NCI-H82 treated with DMSO at 0.1 percent for 48 hours (cell line): Measurements from ENCODE around the gene TNS2.

Source experiments
- DNase-seq: peaks from one replicate; lab custom pipeline; 2025; ENCODE audit not compliant: unreplicated experiment; lab: John Stamatoyannopoulos, UW

The TNS2 gene

DNA sequence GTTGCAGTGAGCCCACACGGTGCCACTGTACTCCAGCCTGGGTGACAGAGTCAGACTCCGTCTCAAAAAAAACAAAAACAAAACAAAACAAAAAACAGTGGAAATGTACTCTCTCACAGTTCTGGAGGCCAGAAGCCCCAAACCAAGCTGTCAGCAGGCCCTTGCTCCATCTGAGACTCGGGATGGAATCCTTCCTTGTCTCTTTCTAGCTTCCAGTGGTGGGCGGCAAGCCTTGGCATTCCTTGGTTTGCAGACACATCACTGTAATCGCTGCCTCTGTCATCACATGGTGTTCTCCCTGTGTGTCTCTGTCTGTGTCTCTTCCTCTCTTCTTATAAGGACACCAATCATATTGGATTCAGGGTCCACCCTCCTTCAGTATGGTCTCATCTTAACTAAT, 6.4 kb downstream of the TNS2 start:
- DNase-seq, result no peak

DNA sequence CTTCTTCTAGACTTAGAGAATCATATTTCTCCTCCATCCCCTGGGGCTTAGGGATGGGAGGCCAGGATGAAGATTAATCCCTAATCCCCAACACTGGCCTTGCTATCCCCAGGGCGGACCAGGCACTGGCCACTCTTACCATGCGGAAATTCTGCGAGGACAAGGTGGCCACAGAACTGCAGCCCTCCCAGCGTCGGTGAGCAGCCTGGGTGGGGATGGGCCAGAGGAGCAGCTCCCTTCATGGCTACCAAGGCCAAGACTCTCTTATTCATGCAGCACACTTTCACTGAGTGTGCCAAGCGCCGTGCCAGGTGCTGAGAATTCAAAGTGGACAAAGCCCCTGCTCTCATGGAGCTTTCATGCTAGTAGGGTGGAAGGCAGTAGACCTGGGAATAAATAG, 7.0 kb downstream of the TNS2 start:
- DNase-seq, result no peak

DNA sequence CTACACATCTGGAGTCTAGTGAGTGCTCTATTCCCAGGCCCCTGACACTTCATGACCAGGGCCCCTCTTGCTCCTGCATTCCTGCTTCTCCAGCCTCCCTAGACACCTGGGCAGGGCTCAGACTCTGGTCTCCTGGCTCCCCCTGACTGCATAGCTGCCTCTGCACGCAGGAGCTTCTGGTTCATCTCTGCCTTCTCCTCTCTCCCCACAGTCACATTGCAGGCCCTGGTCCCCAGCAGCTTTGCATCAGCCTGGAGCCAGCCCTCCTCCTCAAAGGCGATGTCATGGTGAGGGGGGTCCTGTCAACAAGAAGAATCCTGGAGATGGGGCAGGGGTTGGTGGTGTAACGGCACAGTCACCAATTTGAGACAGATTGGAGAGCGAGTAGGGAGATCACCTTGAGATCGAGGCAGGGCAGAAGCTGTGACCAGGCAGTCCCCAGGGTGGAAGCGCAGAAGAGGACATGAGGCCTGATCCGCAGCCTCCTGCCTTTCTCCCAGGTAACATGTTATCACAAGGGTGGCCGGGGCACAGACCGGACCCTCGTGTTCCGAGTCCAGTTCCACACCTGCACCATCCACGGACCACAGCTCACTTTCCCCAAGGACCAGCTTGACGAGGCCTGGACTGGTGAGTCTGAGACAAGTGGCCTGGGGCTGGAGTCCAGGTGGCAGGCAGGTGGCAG, 8.1 kb downstream of the TNS2 start:
- no peak for DNase-seq

DNA sequence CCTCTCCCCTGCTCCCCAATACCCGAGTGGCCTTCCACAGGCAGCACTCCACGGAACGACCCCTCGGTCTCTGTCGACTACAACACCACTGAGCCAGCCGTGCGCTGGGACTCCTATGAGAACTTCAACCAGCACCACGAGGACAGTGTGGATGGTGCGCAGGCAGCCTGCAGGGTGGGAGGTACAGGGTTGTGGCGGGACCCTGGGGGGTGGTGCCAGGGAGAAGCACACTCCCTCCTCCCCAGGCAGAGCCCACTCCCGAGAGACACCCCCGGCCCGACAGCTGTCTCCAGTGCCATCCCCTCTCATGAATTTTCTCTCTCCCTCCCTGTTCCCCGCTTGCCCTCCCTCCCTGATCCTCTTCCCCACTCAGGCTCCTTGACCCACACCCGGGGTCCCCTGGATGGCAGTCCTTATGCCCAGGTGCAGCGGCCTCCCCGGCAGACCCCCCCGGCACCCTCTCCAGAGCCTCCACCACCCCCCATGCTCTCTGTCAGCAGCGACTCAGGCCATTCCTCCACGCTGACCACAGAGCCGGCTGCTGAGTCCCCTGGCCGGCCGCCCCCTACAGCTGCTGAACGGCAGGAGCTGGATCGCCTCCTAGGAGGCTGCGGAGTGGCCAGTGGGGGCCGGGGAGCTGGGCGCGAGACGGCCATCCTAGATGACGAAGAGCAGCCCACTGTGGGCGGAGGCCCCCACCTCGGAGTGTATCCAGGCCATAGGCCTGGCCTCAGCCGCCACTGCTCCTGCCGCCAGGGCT, 9.0 kb downstream of the TNS2 start:
- no peak for DNase-seq

DNA sequence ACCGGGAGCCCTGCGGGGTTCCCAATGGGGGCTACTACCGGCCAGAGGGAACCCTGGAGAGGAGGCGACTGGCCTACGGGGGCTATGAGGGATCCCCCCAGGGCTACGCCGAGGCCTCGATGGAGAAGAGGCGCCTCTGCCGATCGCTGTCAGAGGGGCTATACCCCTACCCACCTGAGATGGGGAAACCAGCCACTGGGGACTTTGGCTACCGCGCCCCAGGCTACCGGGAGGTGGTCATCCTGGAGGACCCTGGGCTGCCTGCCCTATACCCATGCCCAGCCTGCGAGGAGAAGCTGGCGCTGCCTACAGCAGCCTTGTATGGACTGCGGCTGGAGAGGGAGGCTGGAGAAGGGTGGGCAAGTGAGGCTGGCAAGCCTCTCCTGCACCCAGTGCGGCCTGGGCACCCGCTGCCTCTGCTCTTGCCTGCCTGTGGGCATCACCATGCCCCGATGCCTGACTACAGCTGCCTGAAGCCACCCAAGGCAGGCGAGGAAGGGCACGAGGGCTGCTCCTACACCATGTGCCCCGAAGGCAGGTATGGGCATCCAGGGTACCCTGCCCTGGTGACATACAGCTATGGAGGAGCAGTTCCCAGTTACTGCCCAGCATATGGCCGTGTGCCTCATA, 9.7 kb downstream of the TNS2 start:
- no peak for DNase-seq

DNA sequence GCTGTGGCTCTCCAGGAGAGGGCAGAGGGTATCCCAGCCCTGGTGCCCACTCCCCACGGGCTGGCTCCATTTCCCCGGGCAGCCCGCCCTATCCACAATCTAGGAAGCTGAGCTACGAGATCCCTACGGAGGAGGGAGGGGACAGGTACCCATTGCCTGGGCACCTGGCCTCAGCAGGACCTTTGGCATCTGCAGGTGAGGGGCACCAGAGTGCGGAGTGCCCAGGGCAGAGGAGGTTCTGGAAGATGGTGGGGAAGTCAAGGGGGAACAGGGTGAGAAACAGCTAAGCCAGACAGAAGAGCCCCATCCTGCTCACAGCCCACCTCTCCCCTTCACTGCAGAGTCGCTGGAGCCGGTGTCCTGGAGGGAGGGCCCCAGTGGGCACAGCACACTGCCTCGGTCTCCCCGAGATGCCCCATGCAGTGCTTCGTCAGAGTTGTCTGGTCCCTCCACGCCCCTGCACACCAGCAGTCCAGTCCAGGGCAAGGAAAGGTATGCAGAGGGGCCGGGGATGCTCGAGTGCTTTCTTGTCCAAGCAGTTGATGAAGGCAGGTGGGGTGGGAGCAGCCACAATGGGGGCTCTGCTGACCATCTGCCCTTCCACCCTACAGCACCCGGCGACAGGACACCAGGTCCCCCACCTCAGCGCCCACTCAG, 10.3 kb downstream of the TNS2 start:
- no peak for DNase-seq

DNA sequence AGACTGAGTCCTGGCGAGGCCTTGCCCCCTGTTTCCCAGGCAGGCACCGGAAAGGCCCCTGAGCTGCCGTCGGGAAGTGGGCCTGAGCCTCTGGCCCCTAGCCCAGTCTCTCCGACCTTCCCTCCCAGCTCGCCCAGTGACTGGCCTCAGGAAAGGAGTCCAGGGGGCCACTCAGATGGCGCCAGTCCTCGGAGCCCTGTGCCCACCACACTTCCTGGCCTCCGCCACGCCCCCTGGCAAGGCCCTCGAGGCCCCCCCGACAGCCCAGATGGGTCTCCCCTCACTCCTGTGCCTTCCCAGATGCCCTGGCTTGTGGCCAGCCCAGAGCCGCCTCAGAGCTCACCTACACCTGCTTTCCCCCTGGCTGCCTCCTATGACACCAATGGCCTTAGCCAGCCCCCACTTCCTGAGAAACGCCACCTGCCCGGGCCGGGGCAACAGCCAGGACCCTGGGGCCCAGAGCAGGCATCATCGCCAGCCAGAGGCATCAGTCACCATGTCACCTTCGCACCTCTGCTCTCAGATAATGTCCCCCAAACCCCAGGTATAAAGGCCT, 10.9 kb downstream of the TNS2 start:
- no peak for DNase-seq

DNA sequence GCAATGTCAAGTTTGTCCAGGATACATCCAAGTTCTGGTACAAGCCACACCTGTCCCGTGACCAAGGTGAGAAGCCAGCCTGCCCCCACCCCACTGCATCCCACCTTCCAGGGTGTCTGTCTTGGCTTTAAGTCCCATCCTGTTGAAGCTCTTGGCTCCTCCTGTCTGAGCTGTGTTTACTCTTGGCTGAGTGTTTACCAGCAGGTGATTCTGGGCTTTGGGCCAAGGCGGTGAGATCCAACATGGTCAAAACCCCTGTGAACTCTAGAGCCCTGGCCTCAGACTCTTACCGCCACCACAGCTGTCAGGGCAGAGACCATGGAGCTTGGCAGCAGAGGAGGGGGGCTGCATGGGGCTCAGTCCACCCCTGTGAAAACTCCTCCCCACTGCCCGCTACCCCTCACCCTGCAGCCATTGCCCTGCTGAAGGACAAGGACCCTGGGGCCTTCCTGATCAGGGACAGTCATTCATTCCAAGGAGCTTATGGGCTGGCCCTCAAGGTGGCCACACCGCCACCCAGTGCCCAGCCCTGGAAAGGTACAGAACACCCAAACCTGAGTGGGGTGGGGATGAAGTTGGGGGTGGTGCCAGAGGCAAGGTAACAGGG, 11.6 kb downstream of the TNS2 start:
- DNase-seq, result peak; percentile 12

DNA sequence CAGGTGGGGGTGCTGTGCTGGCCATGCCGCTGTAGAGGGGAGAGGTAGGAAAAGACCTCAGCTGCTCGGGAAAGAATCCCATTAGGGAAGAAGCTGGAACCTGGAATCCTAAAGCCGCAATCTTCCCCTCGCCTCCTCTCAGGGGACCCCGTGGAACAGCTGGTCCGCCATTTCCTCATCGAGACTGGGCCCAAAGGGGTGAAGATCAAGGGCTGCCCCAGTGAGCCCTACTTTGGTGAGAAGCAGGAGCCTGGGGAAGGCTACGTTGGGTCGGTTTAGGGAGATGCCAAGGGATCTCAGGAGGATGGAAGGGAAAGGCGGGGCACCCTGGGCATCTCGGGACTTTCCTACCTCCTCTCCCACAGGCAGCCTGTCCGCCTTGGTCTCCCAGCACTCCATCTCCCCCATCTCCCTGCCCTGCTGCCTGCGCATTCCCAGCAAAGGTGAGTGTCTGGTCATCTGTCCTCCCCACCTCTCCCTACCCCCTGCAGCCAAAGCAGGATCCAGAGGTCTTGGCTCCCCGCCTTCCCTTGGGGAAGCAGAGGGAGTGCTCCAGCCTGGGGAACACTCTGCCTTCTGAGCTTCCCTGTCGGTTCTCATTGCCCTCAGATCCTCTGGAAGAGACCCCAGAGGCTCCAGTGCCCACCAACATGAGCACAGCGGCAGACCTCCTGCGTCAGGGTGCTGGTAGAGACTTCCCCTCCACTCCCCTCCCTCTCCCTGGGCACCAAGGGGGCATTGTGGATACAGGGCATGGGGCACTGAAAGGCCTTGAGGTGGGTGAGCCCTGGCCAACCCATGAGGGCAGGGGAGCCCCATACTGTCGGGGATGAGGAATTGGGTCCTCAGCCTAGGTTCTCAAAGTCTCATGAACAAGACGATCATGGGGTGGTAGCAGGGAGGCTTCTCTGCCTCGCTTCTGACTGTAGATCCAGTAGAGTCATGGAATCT, 12.4 kb downstream of the TNS2 start:
- no peak for DNase-seq

DNA sequence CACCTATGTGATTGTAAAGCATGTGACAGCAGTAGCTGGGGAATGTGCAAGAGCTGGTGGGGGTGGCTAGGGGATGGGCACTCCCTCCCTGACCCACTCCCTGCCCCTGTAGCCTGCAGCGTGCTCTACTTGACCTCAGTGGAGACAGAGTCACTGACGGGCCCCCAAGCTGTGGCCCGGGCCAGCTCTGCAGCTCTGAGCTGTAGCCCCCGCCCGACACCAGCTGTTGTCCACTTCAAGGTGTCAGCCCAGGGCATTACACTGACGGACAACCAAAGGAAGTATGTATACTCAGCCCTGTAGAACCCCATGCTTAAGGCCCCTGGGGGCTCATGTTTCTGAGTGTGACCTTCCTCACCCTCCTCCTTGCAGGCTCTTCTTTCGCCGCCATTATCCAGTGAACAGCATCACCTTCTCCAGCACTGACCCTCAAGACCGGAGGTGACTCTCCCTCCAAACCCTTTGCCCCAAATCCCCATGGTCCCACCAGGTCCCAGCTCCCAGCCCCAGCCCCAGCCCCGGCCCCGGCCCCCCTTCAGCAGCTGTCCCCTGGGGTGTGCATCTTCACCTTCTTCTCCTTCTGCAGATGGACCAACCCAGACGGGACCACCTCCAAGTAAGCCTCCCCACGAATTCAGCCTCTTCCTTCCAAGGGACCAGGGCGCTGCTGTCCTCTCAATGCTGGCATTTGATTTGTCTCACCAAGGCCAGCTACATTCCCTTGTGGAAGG, 13.3 kb downstream of the TNS2 start:
- no peak for DNase-seq

DNA sequence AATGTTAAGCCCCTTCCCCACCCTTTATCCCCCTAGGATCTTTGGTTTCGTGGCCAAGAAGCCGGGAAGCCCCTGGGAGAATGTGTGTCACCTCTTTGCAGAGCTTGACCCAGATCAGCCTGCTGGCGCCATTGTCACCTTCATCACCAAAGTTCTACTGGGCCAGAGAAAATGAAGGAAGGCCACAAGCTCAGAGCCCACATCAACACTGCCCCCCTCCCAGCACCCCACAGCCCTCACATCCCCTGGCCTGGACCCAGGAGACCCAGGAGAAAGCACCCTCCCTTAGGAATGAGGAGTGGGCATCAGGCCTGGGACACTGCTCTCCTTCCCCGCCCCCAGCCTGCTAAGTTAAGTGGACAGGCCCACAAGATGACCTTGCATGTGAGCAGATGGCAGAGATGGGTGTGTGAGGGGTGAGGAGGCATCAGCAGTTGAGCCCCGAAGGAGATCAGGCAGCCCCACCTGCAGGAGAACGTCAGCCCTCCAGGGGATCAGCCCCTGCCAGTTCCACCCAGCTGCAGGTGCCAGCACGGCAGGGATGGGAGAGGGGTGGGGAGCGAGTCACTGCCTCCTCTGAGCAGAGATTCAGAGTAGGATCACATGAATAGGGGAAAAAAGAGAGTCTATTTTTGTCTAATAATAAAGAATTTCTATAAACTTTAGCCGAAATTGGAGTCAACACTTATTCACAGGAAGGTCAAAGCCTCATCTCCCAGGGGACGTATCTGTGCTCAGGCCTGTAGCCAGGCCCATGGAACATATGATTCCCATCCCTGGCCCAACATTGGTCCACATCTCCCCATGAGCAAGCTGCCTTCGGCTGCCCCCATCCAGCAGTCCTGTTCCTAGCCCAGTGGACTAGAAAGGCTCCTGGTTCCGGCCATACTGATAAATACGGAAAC, 14.1 kb downstream of the TNS2 start:
- DNase-seq, result no peak

DNA sequence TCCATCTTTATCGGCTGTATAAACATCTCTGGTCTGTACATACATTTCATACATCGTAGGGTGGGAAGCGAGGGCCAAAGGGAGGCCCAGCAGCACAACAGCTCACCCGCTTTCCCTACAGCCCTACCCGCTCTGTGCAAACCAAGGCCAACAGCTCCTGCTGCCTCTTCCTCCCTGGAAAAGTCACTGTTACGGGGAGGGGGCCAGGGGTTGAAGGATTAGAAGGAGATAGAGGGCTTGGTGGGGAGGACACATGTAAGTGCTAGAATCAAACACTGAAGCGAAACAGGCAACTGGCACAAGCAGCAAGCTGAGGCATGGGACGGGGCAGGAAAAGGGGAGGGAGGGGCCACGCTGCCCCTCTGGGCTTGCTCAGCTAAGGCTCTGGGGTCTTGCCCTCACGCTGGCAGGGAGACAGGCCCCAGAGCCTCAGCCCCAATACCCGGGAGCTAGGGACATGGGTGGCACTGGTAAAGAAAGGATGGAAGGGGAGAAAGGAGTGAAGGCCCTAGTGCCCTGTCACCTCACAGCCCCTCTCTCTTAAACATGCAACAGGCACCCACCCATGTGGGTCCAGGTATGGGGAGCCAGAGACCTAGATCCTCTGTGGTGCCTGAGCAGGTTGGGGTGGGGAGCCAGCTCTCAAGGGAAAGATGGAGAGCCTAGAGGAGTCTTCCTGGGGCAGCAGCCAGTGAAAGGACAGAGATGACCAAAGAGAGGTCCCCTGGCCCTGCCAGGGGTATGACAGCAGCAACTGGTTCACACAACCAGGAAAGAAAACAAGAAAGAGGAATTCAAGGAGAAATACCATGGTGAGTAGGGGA, 15.0 kb downstream of the TNS2 start:
- no peak for DNase-seq

DNA sequence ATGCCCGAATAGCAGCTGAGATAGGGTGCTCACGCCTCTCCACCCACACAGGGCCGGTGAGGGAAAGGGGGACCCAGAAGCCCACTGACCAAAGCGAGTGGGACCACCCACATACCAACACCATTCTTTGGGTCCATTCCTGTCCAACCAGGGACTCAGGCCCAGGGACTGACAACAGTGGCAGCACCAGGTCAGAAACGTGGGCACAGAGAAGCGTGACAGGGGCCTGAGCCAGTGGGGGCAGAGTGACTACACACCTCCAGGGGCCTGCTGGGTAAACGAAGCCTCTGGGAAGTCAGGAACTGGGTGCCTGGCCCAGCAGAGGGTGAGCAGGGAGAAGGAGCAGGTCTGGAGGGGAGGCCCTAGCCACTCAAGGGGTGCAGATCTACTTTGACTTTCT, 15.6 kb downstream of the TNS2 start:
- DNase-seq, result no peak

DNA sequence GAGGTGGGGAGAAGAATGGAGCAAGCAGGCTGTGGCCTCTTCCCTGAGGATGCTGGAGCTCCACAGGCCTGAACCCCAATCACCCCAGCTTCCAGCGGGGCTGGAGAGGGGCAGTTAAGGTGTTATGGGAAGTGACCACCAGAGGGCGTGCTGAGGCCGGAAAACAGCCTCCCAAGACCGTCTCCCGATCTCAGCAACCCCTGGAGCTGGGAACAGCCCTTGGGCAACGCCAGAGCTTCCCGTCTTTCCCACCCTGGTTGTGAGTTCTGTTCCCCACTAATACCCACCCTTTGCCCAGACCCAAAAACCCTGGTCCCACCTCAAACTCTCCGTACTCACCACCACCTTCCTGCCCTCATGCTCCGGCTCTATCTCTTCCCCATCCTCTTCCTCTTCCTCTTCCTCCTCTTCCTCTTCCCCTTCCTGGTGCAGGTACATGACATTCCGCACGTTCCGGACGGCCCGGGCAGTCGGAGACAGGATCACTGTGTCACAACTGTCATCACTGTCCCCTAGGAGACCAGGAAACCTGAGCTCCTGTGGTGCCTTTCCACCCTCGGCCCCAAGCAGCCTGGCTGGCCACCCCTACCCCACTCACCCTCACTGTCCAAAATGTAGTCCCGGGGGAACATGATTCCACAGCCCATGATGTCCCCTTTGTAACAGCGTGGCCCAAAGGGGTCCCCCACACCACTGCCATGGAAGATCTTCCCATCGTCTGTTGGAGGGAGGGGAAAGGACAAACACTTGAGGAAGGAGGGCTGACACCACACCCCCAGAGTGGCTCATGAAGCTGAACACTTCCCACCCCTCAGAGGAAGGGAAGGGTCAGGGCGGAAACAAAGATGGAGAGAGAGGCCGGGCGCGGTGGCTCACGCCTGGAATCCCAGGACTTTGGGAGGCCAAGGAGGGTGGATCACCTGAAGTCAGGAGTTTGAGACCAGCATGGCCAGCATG, 16.4 kb downstream of the TNS2 start:
- DNase-seq, result peak; percentile 63

DNA sequence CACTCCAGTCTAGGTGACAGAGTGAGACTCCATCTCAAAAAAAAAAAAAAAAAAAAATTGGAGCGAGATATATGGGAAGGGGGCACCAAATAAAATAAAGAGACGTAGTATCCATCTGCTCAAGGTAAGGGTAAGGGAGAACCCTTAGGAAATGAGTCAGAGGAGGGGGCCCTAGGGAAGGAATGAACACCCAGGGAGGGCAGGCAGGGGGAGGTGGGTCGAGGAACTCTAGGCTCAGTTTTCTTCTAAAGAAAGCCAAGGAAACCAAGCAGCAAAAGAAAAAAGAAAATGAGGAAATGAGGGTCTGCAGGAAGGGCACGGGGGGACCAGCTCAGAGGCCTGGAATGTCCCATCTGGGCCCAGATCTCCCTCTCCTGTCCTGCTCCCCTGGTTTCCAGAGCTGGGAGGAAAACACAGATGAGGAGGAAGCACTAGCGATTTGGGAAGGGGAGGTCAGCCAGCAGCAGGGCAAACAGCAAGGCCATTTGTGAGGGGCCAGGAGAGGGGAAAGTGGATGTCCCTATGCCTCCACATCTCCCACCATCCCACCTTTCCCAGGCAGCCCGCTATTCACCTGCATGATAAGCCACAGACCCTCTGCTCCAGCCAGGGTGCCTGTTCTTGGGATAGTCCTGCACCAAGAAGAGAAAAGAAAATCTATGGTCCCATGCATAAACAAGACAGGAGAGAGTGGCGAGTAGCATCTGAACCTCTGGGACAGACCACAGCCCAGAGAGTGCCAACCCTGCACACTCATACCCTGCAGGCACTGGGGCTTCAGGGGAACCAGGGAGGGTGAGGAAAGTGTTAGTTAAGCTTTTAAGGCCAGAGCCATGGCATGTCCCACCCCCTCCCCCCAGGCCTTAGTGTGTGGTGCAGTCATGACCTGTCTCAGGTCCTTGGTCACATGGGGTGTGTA, 17.5 kb downstream of the TNS2 start:
- no peak for DNase-seq
